Measurements from ENCODE around the gene PSMA6.

DNA sequence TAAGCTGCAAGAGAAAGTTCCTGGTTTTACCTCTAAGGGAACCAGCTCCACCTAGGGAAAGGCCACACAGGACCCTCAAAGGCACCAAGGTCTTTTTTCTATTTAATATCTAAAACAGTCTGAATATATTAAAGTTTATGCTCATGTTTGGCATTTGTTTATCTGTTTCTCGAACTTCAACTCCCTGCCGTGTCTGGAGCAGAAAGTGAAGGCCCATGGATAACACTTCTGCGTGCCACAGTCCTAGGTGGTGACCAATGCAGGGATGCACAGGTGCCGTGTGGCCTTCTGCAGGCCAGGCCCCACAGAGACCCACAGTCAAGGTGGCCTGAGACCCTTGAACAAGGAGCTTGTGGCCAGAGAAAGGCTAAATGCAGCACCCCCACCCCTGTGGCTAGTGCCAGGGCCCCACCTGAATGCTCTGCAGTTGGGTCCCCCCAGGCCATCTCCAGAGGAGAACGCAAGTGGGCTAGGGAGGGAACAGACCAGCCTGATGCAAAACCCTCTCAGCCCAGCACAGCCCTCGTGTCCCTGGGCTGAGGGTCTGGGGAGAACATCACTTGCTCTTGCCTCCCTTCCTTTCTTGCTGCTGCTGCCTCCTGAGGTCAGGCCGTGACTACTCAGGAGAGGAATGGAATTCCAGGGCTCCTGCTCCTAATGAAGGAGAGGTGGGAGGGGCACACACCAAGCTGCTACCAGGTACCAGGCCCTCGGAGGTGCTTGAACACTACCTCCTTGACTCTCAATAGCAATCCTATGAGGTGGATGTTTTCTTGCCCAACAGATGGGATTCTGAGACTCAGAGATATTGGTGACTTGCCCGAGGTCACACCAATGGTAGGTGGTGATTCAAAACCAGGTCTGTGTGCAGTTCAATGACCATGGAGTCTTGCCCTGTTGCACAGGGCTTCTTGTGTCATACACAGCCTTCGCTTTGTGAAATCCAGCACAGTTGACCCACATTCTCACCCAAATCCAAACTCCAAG is 45.4 kb downstream of the PSMA6 start:
- TF ChIP-seq, protein P1, sequence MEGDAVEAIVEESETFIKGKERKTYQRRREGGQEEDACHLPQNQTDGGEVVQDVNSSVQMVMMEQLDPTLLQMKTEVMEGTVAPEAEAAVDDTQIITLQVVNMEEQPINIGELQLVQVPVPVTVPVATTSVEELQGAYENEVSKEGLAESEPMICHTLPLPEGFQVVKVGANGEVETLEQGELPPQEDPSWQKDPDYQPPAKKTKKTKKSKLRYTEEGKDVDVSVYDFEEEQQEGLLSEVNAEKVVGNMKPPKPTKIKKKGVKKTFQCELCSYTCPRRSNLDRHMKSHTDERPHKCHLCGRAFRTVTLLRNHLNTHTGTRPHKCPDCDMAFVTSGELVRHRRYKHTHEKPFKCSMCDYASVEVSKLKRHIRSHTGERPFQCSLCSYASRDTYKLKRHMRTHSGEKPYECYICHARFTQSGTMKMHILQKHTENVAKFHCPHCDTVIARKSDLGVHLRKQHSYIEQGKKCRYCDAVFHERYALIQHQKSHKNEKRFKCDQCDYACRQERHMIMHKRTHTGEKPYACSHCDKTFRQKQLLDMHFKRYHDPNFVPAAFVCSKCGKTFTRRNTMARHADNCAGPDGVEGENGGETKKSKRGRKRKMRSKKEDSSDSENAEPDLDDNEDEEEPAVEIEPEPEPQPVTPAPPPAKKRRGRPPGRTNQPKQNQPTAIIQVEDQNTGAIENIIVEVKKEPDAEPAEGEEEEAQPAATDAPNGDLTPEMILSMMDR (IDR thresholded peaks at IDR 0.05; ENCODE audit: low read length) = no peak
- no peak for TF ChIP-seq EZH2 (optimal IDR thresholded peaks at IDR 0.05; ENCODE audit: low read depth, low read length)

Data from MM.1S (cell line).